Activated CD4-positive, alpha-beta T cell treated with anti-CD3 and anti-CD28 coated beads, Interleukin-2, amount 50 U/mL, for 1 hour (primary cell): ENCODE data around the gene GRB2.
A peak's percentile ranks its signal among the peaks of the same experiment; 100 is the strongest.

Experiments
- DNase-seq: peaks from one replicate; pipeline ENCODE4 v3.0.0-alpha.2; 2020

The GRB2 gene

GRCh38 chr17:75271955-75272847, 133.3 kb downstream of the GRB2 start:
- DNase-seq, result peak; percentile 8

GRCh38 chr17:75271233-75271954, 134.1 kb downstream of the GRB2 start:
- DNase-seq, result peak; percentile 84

- no peak for DNase-seq
Measured at GRCh38 chr17:75270966-75271232, 134.6 kb downstream of the GRB2 start, which contains the start of gene MIF4GD. Gene MIF4GD, minus strand, starts transcription at chr17:75271231. Its CDS starts 1,036 bp downstream, at chr17:75270195.

- DNase-seq, result peak; percentile 32
Measured at GRCh38 chr17:75270218-75270965, 135.1 kb downstream of the GRB2 start.

- no peak for DNase-seq
Measured at GRCh38 chr17:75269844-75270217, 135.6 kb downstream of the GRB2 start.
